Adrenal gland (tissue), 12 donors: ENCODE results near the gene RGS3. TPM values are rescaled to one million over a fixed set of nuclear protein-coding genes. Genes with fewer than 3 reads are reported as not detected.

Experiments used
- DNase-seq, 7 donors: peaks; one replicate each; pipeline ENCODE4 v3.0.0-alpha.2; 2019 to 2020
- H3K27ac ChIP-seq, 5 donors: fragments of 200-600 bp; sonication (generic) in 4 of 5; 1 replicate in 3 of 5; 2 replicates in 2 of 5; pipeline versions ENCODE4 v1.5.1 to v1.8.0; 2016 to 2020; ENCODE audit warnings: mild to moderate bottlenecking in 1 of 5
- H3K27me3 ChIP-seq: fragments of 200-600 bp; 2 replicates; pipeline ENCODE4 v1.8.0; 2021
- H3K36me3 ChIP-seq, 2 donors: fragments of 200-600 bp; replicated peaks in 1 of 2; 1 replicate in 1 of 2; 2 replicates in 1 of 2; pipeline versions ENCODE4 v1.5.1 to v1.8.0; 2018 to 2022
- H3K4me1 ChIP-seq, 2 donors: fragments of 200-600 bp; replicated peaks in 1 of 2; 1 replicate in 1 of 2; 2 replicates in 1 of 2; pipeline versions ENCODE4 v1.5.1 to v1.8.0; 2018 to 2021
- H3K4me3 ChIP-seq, 4 donors: fragments of 200-600 bp; sonication (generic) in 3 of 4; one replicate each; pipeline ENCODE4 v1.5.1; 2016 to 2018
- H3K9me3 ChIP-seq, 3 donors: fragments of 200-600 bp; sonication (generic) in 1 of 3; replicated peaks in 1 of 3; 1 replicate in 2 of 3; 2 replicates in 1 of 3; pipeline versions ENCODE4 v1.5.1 to v1.8.0; 2016 to 2021
- CTCF ChIP-seq, 6 experiments: fragments of 450-650 bp in 4 of 6; fragments of 200-600 bp in 2 of 6; sonication (generic) in 1 of 6; IDR thresholded peaks; 1 replicate in 5 of 6; 2 replicates in 1 of 6; pipeline versions ENCODE4 v1.5.1 to v1.8.0; 2016 to 2021; ENCODE audit warnings: antibody characterized with exemption in 6 of 6, mild to moderate bottlenecking in 2 of 6, moderate library complexity in 1 of 6
- POLR2A ChIP-seq, 2 donors: fragments of 450-650 bp; IDR thresholded peaks; one replicate each; pipeline ENCODE4 v1.6.1; 2017; ENCODE audit warnings: antibody characterized with exemption in 2 of 2, mild to moderate bottlenecking in 2 of 2, moderate library complexity in 1 of 2
- WGBS, 4 donors: extraction: QIAGEN DNeasy Blood & Tissue Kit in 2 of 4; methylation state at CpG; one replicate each; pipeline versions ENCODE4 v1.1.5 to v1.1.7; 2013 to 2017; 5-methylcytosine and 5-hydroxymethylcytosine counted together
- intact Hi-C, 2 donors: fragments of 100-400 bp; cut with DNase I; formaldehyde crosslinking; loops; one replicate each; pipeline versions ENCODE4 v1.14.1 to v1.15.0; 2022 to 2023
- polyA plus RNA-seq, 3 donors: library from polyadenylated mRNA; stranded (reverse); fragments of 200-250 nt in 2 of 3; fragments of 350-450 nt in 1 of 3; fragmentation: Illumina TruSeq in 1 of 3; extraction: RNeasy Lipid Tissue Mini Kit (QIAGEN cat#74804) in 1 of 3; gene quantifications; one replicate each; pipeline ENCODE4 v1.2.3, GENCODE V29; 2013 to 2014
- total RNA-seq, 9 donors: library from RNA; depleted of rRNA in 4 of 9; stranded (reverse); fragments of >200 nt in 4 of 9; fragments of 120-200 nt in 1 of 9; fragmentation: NEBNext Ultra II Directional in 1 of 9; extraction: Animal tissue kit (Norgen Biotek cat#: 25700) in 1 of 9; gene quantifications; one replicate each; pipeline versions ENCODE4 v1.1.0 to v1.2.4, GENCODE V29; 2013 to 2023
- donor health status: healthy with polysubstance abuse.
- donor health status: Bipolar disorder and iron deficiency.
- donor health status: DM: yes; HTN: yes; CAD: no.
- donor health status: DM: no; HTN: no; CAD: no.
- donor health status: DM: no; HTN: no; CAD: no.
- donor health status: DM: yes; HTN: yes; CAD: no.

Gene RGS3
- total and polyA plus RNA-seq, 12 donors = 34.5 to 126 (median 65.6) TPM

- no peak for DNase-seq
- H3K36me3 ChIP-seq = peaks cover 0 to 4% of the 10 kb centered on the region in 2 donors
Measured at GRCh38 chr9:113543982-113544303, 80.4 kb downstream of the RGS3 start.

GRCh38 chr9:113545068-113545467 lies 81.5 kb downstream of the RGS3 start:
- H3K27me3 ChIP-seq = no peaks in the 10 kb centered on the region
- 77 to 96% (median 91%) methylated on average over 1 to 2 of the region's 2 CpGs for WGBS, 4 donors
- peak overlapping the region in 1 of 5 donors; percentile 32 for H3K27ac ChIP-seq
- no peak for DNase-seq
- H3K9me3 ChIP-seq = no peaks in the 10 kb centered on the region
- TF ChIP-seq CTCF (IDR thresholded peaks at IDR 0.05) (no peak), POLR2A (IDR thresholded peaks at IDR 0.05) (no peak)
- H3K4me1 ChIP-seq = peaks cover 27 to 71% of the 10 kb centered on the region in 2 donors
- H3K36me3 ChIP-seq = no peaks in the 10 kb centered on the region
- intact Hi-C loops = no loop called here
- no peak overlapping the region for H3K4me3 ChIP-seq

More at GRCh38 chr9:113543982-113544303, 80.4 kb downstream of the RGS3 start:
- Histone ChIP-seq H3K4me1 (peaks cover 21 to 61% of the 10 kb centered on the region in 2 donors), H3K9me3 (no peaks in the 10 kb centered on the region), H3K27ac (peak overlapping the region in 1 of 5 donors; percentile 70), H3K4me3 (no peak overlapping the region), H3K27me3 (no peaks in the 10 kb centered on the region)
- intact Hi-C loops = no loop called here
- WGBS, 4 donors = 59 to 73% (median 65%) methylated on average over 3 of the region's 3 CpGs
- TF ChIP-seq POLR2A (IDR thresholded peaks at IDR 0.05) = no peak
- TF ChIP-seq CTCF (IDR thresholded peaks at IDR 0.05) = no peak

GRCh38 chr9:113546566-113546965 lies 83.0 kb downstream of the RGS3 start:
- peak in 1 of 7 donors; percentile 48 for DNase-seq
- Histone ChIP-seq H3K27me3 (no peaks in the 10 kb centered on the region), H3K9me3 (no peaks in the 10 kb centered on the region), H3K36me3 (no peaks in the 10 kb centered on the region), H3K4me1 (peaks cover 27 to 71% of the 10 kb centered on the region in 2 donors), H3K4me3 (no peak overlapping the region), H3K27ac (peak overlapping the region in 2 of 5 donors; percentile 93 to 95)
- TF ChIP-seq CTCF (IDR thresholded peaks at IDR 0.05) = no peak
- TF ChIP-seq POLR2A (IDR thresholded peaks at IDR 0.05) = no peak
- intact Hi-C loops = no loop called here
- 77 to 93% (median 89%) methylated on average over 3 to 5 of the region's 5 CpGs for WGBS, 4 donors

- TF ChIP-seq CTCF (IDR thresholded peaks at IDR 0.05) (no peak), POLR2A (IDR thresholded peaks at IDR 0.05) (no peak)
- Histone ChIP-seq H3K9me3 (no peaks in the 10 kb centered on the region), H3K27ac (peak overlapping the region; percentile 35 to 95 (median 86)), H3K4me1 (peaks cover 25 to 63% of the 10 kb centered on the region in 2 donors), H3K36me3 (no peaks in the 10 kb centered on the region), H3K27me3 (no peaks in the 10 kb centered on the region), H3K4me3 (no peak overlapping the region)
- 88 to 94% (median 93%) methylated on average over 5 of the region's 5 CpGs for WGBS, 4 donors
- DNase-seq = no peak
- intact Hi-C loops = no loop called here
Measured at GRCh38 chr9:113547501-113547900, 84.0 kb downstream of the RGS3 start.
